Tibial nerve (tissue), 4 donors: ENCODE measurements around the gene SCAPER.

Experiments used
- EP300 ChIP-seq, 2 donors: sonication (generic); formaldehyde crosslinking; IDR thresholded peaks; one replicate each; pipeline ENCODE4 v1.6.1; 2017; ENCODE audit warnings: antibody characterized with exemption in 2 of 2, mild to moderate bottlenecking in 1 of 2
- POLR2A ChIP-seq, 2 donors: fragments of 450-650 bp; IDR thresholded peaks; one replicate each; pipeline ENCODE4 v1.6.1; 2017; ENCODE audit warnings: antibody characterized with exemption in 2 of 2, mild to moderate bottlenecking in 2 of 2, moderate library complexity in 2 of 2
- TF ChIP-seq, protein P1 (sequence below), 5 experiments: fragments of 200-600 bp in 3 of 5; fragments of 450-650 bp in 2 of 5; sonication (generic) in 3 of 5; IDR thresholded peaks; one replicate each; pipeline ENCODE4 v1.5.1; 2016 to 2019; ENCODE audit warnings: antibody characterized with exemption in 5 of 5, mild to moderate bottlenecking in 3 of 5, moderate library complexity in 2 of 5

DNA sequence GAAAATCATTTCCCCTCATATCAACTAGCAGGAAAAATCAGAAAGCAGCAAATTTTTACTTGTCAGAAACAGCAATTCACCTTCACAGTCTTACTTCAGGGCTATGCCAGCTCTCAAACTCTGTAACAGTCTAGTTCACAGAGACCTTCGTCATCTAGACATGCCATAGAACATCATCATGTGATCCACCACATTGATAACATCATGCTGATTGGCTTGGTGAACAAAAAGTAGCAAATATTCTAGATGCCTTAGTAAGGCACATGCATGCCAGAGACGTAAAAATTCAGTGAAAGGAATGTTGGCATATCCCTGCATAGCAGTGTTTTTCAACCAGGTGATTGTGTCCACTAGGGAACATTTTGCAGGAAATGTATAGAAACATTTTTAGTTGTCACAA lies 8.6 kb upstream of the SCAPER start:
- TF ChIP-seq, protein P1, sequence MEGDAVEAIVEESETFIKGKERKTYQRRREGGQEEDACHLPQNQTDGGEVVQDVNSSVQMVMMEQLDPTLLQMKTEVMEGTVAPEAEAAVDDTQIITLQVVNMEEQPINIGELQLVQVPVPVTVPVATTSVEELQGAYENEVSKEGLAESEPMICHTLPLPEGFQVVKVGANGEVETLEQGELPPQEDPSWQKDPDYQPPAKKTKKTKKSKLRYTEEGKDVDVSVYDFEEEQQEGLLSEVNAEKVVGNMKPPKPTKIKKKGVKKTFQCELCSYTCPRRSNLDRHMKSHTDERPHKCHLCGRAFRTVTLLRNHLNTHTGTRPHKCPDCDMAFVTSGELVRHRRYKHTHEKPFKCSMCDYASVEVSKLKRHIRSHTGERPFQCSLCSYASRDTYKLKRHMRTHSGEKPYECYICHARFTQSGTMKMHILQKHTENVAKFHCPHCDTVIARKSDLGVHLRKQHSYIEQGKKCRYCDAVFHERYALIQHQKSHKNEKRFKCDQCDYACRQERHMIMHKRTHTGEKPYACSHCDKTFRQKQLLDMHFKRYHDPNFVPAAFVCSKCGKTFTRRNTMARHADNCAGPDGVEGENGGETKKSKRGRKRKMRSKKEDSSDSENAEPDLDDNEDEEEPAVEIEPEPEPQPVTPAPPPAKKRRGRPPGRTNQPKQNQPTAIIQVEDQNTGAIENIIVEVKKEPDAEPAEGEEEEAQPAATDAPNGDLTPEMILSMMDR (IDR thresholded peaks at IDR 0.05) = no peak
- no peak for TF ChIP-seq POLR2A (IDR thresholded peaks at IDR 0.05)
- TF ChIP-seq EP300 (IDR thresholded peaks at IDR 0.05) = no peak
